Brain pericyte (primary cell): Measurements from ENCODE around the gene NRTN.
A peak's percentile ranks its signal among the peaks of the same experiment; 100 is the strongest.

ENCODE experiments used
- DNase-seq: peaks from one replicate; pipeline ENCODE4 v3.0.0-alpha.2; 2012; ENCODE audit warnings: low read depth, low spot score

The NRTN gene

DNA sequence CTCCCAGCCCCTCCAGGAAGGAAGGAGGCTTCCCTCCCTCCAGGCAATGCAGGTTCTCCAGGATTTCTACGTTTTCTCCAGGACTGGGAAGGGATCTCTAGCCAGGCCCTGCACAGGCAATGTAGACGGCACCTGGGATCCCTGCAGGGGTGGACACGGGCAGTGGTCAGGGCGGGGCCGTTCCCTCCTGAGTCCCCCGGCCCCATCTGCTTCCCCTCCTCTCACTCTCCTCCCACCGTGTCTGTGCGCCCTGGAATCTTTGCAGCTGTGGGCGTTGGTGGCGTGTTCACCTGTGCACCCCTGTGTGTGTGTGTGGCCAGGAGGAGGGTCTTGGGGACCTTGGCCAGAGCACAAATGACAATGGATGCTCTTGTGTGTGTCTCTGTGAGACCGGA is 10.0 kb downstream of the NRTN start:
- DNase-seq, result no peak

DNA sequence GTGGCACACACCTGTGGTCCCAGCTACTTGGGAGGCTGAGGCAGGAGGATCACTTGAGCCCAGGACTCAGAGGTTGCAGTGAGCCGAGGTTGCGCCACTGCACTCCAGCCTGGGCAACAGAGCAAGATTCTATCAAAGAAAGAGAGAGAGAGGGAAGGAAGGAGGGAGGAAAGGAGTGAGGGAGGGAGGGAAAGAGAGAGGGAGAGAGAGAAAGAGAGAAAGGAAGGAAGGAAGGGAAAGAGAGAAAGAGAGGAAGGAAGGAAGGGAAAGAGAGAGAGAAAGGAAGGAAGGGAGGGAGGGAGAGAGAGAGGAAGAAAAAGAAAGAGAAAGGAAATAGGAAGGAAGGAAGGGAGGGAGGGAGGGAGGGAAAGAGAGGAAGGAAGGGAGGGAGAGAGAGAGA is 12.4 kb downstream of the NRTN start:
- no peak for DNase-seq

DNA sequence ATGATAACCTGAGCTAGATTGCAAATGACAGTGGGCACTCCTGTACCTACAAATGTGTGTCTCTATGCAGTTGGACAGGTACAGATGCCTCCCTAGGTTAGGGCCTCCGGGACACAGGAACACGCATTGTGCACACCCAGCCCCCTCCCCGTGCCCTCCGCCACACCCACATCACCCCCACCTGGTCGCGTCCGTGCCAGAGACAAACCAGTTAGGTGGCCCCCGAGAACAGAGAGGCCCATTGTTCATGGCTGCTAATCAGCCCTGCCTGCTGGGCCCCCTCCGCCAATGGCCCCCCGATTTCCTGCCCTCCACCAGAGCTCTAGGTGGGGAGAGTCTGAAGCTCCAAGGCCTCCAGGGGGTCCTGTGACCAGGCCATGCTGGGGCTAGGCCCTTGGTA is 13.7 kb downstream of the NRTN start:
- no peak for DNase-seq

DNA sequence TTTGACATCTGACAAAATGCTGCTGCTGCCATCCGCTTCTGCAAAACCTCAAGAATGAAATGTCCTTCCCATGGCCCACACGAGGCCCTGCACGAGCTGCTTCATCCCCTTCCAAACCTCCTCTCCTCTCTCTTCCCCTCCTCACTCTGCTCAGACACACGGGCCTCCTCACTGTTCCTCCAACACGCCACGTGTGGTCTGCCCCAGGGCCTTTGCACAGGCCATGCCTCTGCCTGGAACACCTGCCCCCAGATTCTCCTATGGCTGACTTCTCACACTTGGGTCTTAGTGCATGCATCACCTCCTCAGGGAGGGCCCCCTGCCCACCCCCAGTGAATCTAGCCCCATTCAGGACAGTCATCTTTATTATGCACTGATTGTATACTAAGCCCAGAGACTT is 15.9 kb downstream of the NRTN start:
- no peak for DNase-seq

DNA sequence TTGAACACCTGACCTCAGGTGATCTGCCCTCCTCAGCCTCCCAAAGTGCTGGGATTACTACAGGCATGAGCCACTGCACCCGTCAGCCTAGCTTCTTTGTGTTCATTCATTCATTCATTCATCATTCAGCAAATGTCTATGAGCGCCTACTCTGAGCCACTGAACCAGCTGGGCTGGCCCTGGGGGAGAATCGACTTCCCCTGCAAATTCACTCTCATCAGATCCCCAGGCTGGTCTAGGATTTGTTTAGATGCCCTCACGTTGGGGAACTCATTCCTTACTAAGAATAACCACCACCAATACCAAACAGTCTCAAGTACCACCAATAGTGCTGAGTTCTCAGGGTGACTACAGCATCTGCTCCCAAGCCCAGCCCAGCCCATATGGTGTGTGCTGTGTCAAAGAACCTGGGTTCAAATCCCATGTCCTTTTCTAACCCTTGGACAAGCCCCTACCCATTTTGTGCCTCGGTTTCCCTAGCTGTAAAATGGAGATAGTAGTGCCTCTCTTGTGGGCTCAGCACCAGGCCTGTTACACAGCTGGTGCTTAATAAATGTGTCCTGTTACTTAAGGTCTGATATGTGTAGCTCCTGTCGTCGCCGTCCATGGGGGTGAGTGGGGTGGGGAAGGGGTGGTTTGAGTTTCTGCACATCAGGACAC is 16.8 kb downstream of the NRTN start:
- DNase-seq, result no peak

DNA sequence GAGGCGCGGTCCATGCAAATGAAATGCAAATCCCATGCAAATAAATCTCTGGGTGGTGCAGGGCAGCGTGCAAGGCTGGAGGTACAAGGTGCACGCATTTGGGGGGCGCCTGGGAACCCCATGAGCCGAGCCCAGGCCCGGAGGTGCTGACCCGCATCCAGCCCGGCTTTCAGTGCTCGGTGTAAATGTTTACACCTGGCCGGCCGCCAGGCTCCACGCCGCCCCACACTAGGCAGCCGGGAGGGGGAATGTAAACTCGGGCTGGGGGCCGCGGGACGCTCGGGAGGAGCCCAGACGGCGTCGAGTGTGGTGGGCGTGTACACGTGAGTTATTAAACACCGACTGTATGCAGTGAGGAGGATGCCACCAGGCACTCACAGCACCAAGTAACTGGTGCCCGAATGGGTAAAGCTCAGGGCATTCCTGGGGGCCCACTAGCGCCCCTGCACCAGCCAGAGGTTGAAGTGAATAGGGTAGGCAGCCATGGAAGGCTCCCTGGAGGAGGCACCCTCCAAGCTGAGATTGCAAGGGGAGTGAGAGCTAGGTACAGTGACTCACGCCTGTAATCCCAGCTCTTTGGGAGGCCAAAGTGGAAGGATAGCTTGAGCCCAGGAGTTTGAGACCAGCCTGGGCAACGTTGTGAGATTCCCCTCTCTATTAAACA is 17.4 kb downstream of the NRTN start:
- no peak for DNase-seq

DNA sequence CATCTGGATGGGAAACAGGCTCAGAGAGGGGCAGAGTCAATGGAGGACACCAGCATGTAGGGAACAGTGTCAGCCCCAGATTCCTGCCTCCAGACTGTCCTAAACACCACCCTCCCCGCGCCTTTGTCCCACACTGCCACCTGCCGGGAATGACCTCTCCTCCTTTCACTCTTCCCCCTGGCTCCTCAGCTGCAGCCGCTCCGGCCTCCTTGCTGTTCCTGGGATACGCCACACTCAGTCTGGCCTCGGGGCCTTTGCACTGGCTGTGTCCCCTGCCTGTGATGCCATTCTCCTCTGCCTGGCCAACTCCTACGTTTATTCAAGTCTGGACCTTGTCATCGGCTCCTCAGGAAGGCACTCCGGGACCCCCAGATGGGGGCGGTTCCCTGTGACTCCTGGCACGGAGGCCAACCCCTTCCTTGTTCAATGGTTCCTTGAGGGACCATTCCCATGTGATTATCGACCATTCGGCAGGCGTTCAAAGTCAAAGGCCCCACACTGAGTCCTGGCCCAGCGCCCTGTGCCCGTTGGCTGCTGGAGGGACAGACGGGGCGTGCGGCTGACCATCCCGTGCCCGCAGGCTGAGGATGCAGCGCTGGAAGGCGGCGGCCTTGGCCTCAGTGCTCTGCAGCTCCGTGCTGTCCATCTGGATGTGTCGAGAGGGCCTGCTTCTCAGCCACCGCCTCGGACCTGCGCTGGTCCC is 18.9 kb downstream of the NRTN start:
- DNase-seq, result no peak

DNA sequence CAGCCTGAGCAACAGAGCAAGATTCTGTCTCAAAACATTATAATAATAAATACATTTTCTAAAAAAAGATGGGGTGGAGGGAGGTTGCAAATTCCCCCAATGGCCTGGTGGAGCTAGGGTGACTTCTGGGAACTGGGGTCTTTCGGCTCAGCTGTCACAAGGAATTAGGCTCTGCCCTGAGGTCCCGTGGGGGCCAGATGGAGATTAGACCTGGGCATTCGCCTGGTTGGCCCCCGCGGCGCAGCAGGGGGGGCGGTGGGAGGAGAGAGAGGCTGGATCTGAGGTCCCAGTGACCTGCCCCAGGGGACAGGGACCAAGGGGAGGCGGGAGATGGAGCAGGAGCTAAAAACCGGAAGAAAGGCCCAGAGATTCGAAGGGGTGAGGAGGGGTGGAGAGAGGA is 19.9 kb downstream of the NRTN start:
- no peak for DNase-seq

DNA sequence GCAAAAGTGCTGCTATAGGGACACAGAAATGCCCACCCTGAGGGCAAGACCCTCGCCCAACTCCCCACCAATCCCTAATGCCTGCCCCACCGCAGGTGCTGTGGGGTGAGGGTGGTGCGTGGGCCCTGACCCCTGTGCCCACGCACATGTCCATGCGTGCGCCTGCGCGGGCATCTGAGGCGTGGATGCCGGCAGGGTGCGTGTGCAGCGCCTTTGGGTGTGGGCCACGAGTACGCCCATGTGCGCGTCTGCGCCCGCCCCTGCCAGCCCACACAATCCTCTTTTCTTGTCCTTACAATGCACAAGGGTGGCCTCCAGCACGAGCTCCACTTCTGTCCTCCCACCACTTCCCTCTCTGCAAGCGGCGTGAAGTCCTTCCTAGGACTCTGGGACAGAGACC is 20.3 kb downstream of the NRTN start:
- no peak for DNase-seq

DNA sequence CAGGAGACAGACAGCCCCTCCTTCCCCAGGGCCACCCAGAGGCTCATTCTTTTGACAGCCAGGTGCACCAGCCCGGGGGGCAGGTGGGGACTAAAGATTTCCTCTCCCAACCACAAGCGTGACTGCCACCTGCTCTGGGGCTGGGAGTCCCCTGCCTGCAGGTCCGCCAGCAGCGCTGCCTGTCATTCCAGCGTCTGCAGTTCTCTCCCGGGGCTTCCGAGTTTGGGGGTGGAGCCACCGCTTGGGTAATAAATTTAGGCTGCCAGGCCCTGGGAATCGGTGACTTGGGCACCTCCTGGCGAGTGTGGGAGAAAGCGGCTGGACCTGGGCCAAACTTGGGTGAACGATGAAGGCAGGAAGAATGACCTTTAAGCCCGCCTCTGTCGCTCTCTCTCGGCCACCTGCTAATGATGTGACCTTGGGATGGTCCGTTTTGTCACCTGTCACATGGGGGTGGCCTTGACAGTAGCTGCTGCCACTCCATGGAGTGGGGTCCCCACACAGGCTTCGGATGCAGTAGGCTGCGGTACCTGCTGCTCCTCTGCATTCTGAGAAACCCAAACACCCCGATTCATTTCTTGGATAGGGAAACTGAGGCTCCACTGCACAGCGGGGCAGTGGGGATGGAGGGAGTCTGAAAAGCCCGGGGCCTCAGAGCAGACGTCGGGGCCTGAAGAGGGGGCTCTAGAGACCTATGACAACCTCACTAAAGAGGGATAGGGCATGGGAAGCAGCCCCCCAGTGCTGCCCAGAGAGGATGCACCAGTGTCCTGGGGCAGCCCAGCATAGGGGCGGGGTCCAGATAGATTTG is 21.9 kb downstream of the NRTN start:
- no peak for DNase-seq

DNA sequence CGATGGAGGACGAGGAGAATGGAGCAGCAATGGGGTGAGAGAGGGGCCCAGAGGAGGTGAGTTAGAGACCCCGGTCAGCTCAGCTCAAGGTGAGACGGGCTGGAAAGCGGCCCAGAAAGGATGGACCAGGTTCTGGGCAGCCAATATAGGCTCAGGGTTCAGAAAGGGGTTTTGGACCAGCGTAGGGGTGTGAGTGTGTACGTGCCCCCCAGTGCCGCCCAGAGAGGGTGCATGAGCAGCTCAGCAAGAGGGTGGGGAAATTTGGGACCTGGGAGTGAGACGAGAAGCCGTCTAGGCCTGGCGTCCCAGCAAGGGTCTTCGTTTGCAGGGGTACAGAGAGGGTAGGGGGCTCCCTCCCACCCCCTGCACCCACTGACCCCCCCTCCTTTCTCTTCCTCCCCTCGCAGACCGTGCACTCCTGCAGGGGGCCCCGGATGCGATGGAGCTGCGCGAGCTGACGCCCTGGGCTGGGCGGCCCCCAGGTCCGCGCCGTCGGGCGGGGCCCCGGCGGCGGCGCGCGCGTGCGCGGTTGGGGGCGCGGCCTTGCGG is 22.5 kb downstream of the NRTN start:
- DNase-seq, result no peak

DNA sequence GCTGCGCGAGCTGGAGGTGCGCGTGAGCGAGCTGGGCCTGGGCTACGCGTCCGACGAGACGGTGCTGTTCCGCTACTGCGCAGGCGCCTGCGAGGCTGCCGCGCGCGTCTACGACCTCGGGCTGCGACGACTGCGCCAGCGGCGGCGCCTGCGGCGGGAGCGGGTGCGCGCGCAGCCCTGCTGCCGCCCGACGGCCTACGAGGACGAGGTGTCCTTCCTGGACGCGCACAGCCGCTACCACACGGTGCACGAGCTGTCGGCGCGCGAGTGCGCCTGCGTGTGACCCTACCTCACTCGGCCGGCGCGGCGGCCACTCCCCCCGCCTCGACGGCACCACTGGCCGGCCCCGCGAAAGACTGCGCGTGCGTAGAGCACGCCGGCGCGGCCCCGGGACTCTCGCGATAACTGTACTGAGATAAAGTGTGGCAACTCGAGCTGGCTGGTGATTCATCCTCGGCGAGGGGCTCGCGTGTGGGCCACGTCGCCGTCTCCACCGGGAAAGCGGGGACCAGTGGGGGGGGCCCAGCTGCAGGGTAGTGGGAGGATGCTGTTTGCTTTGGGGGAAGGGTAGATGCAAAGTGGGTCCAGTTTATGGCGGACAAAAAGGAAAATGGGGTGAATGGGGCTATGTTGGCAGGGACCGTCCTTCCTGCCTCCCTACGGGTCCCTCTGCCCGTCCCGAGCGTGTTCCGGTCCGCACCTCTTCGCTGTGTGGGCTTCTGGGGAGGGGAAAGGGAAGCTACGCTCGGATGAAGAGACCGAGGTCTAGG is 23.2 kb downstream of the NRTN start:
- DNase-seq, result peak; percentile 79

DNA sequence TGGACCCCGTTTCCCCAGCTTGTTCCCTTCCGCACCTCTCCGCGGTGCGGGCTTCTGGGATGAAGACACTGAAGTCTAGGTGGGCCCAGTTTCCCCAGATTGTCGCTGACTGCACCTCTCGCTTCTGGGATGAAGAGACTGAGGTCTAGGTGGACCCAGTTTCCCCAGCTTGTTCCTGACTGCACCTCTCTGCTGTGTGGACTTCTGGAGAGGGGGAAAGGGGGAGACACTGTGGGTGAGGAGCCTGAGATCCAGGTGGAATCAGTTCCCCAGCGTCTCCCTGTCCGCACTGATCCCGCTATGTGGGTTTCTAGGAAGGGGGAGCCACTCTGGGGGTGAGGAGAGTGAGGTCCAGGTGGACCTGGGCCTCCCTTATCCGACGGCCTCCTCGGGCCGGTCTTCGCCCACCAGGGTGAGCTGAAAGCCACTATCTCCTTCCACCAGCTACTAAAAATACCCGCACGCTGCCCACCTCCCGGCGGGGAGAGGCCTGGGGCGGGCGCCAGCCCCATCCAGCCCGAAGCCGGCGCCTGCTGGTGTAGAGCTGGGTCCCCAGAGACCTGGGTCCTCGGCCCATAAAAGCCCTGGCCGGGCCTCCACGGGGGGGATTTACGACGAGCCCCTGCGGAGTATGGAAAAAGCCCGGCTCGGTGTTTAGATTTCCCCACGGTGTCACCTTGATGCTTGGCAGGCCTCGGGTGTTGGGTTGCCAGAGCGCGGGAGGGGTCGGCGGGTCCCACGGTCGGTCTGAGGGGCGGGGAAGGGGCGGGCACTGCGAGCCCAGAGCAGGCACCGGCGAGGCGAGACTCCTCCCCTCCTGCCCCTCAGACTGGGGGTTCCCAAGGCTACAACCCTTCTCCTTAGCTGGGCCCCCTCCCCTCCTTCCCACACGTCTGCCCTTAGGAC is 24.0 kb downstream of the NRTN start:
- DNase-seq, result peak; percentile 16

DNA sequence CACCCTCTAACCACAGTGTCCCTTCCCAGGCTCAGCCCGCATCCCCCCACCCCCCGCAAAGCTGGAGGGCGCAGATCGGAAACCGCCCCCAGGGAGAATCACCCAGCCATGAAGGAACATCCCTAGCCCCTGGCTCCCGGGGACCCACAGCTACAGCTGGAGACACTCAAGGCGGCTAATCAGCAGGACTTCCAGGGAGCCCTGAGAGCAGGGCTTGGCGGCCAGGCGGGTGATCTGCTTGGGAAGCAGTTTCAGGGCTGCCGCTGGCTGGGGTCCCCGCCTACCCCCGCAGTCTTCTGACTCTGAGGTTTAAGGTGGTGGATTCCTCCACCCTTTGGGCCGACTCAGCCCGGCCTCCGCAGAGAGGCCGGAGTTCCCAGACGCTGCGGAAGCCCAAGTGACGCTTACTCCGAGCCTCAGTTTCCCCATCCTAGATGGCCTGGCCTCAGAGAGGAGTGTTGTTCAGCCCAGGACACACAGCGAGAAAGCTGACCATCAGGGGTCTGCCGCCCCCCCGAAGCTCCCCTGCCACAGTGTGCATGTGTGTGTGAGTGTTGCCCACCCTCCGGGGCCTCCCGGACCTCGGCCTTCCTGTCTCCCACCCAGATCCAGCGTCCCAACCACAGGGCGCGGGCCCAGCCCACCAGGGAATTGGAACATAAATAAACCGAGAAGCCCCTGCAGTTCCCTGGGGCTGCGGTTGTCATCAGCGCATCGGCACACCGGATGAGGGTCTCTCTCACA is 24.9 kb downstream of the NRTN start:
- DNase-seq, result no peak

DNA sequence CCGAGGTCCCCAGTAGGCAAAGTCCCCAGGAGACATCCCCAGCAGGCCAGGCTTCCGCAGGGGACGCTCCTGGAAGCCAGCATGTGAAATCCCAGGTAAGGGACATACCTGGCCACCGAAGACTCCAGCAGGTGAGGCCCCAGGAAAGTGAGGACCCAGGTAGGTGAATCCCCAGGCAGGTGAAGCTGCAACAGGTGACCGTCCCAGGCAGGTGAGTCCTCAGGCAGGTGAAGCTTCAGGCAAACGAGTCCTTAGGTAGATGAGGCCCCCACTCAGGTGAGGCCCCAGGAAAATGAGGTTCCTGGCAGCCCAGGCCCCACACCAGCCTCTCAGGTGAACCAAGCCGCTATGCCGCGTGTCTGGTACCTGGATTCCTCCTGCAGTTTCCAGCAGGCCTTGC is 26.3 kb downstream of the NRTN start:
- DNase-seq, result no peak

DNA sequence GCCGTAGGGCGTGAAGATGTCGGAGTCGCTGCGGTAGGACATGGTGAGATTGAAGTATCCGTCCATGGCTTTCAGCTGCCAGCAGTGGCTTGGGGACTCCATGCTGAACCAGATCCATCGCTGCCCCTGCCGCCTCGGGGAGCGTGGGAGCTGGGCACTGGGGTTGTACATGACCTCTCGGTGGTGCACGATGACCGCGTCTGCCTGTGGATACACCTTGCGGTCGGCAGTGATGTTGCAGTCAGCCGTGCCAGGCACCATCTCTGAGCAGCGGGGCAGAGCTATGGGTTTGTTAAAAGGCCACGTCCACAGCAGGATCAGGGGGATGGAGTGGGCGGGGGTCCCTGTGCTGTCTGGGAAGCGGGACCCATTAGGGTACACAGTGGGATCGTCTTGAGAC is 27.2 kb downstream of the NRTN start:
- no peak for DNase-seq

DNA sequence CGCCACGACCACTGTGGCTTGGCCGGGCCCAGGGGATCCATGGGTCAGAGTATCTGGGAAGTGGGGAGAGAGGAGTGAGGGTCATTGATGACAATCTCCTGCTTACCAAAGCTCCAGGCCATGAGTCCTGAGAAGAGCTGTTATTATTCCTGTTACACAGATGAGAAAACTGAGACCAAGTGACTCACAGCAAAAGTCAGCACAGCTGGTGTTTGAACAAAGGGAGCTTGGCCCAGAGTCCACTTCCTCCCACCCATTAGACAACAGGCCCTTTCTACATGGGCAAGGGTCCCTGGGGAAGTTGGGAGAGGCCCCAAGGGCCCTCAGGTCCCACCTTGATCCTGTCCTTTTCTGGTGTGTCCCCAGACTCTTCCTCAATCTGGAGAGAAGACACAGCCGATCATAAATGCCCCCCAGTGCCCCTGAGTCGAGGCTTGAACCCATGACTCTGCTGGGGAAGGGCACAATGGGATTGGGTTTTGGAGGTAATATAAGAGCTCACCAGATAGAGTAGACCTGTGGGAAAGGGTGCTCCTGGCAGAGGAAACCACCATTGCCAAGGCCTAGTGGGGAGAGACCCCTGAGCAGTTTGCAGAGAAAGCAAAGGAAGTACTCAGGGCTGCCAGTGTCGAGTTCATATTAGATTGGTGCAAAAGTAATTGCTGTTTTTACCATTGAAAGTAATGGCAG is 27.8 kb downstream of the NRTN start:
- no peak for DNase-seq

DNA sequence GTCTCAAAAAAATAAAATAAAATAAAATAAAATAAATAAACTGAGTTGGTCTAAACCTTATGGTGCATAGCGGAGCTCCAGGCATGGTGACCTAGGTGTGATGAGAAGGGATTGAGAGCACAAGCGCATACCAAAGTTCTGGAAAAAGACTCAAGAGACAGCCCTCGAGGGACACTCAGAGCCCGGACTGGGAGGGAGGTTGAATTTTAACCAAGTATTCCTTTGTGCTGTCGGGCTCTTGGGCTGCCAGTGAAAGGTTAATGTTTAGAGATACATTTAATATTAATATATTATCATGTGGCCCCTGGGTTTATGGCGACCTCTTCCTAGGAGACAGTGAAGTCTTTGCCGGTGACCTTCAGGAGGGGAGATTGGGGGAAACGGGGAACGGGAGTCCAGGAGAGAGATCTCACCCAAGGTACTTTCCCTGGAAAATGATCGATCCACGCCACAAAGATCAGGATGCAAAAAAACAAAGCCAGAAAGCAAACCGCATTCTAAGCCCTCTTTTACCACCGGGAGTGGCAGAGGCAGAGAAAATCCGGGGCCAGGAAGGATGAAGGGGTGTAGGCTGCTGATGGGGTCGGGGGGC is 33.0 kb downstream of the NRTN start:
- DNase-seq, result no peak
